Fibroblast of mammary gland (primary cell): ENCODE measurements around the gene BATF.
A peak's percentile ranks its signal among the peaks of the same experiment; 100 is the strongest.

Source experiments
- DNase-seq: peaks from one replicate; pipeline ENCODE4 v3.0.0-alpha.2; 2010; ENCODE audit warnings: low read depth
- H3K4me3 ChIP-seq: 2 replicates; pipeline ENCODE4 v1.5.1; 2011; ENCODE audit warnings: low read depth, mild to moderate bottlenecking, low read length, moderate library complexity; ENCODE audit not compliant: control insufficient read depth
- TF ChIP-seq, protein P1 (sequence below): conservative IDR thresholded peaks from 2 replicates; pipeline ENCODE4 v1.5.1; 2011; ENCODE audit warnings: low read depth, low read length, inconsistent platforms; ENCODE audit not compliant: control insufficient read depth, insufficient read depth

Gene BATF

DNA sequence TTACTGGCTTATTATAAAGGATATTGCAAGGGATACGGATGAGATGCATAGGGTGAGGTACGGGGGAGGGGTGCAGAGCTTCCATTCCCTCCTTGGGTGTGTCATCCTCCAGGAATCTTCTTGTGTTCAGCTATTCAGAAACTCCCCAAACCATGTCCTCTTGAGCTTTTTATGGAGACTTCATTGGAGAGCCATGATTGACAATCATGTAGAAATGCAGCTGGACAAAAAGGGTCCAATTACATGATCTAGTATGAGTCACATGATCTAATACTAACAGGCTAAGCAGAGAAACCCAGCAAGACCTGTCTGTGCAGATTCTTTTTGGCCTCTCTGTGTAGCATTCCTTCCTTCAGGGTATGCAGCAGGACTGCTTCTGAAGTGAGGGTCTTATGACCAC lies 32.2 kb downstream of the BATF start:
- TF ChIP-seq, protein P1, sequence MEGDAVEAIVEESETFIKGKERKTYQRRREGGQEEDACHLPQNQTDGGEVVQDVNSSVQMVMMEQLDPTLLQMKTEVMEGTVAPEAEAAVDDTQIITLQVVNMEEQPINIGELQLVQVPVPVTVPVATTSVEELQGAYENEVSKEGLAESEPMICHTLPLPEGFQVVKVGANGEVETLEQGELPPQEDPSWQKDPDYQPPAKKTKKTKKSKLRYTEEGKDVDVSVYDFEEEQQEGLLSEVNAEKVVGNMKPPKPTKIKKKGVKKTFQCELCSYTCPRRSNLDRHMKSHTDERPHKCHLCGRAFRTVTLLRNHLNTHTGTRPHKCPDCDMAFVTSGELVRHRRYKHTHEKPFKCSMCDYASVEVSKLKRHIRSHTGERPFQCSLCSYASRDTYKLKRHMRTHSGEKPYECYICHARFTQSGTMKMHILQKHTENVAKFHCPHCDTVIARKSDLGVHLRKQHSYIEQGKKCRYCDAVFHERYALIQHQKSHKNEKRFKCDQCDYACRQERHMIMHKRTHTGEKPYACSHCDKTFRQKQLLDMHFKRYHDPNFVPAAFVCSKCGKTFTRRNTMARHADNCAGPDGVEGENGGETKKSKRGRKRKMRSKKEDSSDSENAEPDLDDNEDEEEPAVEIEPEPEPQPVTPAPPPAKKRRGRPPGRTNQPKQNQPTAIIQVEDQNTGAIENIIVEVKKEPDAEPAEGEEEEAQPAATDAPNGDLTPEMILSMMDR = no peak
- peak; percentile 24 for DNase-seq
- no peak overlapping the region for H3K4me3 ChIP-seq

DNA sequence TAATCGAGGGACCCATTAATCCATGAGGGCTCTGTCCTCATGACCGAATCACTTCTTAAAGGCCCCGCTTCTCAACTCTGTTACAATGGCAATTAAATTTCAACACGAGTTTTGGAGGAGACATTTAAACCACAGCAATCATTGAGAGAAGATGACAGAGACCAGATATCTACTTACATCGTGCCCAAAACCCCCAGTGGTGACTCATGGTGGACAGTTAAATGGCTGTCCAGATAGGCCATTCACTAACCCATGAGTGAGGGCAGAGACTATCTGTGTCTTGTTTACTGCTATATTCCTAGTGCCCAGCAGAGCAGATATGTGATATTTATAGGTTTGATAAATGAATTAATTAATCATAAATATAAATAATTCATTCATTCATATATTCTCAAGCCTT lies 36.2 kb downstream of the BATF start:
- DNase-seq = peak; percentile 16
- TF ChIP-seq, protein P1 = no peak
- no peak overlapping the region for H3K4me3 ChIP-seq

DNA sequence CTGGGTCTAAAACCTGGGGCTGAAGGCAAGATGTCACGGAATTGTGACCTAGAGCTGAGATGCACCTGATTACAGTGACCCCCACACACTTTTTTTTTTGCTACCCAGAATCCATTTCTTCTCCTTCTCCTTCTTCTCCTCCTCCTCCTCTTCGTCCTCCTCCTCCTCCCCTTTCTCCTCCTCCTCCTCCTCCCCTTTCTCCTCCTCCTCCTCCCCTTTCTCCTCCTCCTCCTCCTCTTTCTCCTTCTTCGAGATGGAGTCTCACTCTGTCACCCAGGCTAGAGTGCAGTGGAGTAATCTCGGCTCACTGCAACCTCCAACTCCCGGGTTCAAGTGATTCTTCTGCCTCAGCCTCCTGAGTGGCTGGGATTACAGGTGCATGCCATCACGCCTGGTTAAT lies 36.8 kb downstream of the BATF start:
- TF ChIP-seq, protein P1 = no peak
- H3K4me3 ChIP-seq = no peak overlapping the region

DNA sequence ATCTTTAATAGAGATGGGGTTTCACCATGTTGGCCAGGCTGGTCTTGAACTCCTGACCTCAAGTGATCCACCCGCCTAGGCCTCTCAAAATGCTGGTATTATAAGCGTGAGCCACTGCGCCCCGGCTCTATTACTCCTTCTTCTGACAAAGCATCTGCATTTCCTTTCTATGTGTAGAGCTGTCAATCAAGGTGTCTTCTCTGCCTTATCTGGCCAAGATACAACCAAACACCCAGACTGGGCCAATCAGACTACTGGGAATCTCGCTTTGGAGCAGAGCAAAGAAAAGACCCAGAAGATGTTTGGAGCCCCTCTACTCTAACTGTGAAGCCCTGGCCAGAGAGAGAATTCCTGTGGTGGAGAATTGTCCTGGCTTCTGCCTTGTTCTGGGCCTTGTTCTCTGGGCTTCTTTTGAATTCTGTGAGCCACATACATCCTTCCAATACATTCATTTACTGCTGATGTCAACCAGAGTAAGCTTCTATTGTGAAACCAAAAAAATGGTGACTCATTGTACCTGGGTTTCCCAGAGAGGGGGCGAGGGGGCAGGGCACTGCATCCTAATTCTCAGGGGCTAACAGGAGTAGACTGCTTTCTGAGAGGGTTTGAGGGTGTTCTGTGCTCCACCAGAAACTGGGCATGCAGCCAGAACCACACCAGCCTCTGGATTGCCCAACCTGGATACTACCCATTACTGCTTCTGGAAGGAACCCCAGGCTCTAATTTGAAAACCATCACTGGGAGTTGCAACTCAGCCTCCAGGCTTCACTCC lies 37.4 kb downstream of the BATF start:
- DNase-seq = peak; percentile 79
- TF ChIP-seq, protein P1 = no peak
- no peak overlapping the region for H3K4me3 ChIP-seq

More for the DNA sequence above, 36.8 kb downstream of the BATF start:
- DNase-seq = no peak

DNA sequence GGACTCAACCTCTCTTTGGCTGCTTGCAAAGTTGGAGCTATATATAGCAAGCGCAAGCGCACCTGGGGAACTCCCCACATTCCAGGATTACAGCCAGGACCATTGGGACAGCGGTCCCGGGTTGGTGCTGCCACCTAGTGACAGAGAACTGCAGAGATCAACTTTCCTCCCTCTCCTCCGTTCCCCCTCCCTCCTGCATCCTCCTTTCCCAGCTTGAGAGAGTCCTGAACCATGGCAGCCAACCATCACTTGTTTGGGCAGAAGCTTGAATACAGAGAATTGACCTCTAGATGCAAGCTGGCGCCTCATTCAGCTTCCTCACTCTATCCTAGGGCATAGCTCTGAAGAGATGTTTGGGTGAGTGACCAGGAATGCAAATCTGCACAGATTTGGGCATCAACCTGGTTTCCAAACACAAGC lies 38.8 kb downstream of the BATF start:
- DNase-seq = peak; percentile 71
- H3K4me3 ChIP-seq = no peak overlapping the region
- TF ChIP-seq, protein P1 = peak; percentile 97

DNA sequence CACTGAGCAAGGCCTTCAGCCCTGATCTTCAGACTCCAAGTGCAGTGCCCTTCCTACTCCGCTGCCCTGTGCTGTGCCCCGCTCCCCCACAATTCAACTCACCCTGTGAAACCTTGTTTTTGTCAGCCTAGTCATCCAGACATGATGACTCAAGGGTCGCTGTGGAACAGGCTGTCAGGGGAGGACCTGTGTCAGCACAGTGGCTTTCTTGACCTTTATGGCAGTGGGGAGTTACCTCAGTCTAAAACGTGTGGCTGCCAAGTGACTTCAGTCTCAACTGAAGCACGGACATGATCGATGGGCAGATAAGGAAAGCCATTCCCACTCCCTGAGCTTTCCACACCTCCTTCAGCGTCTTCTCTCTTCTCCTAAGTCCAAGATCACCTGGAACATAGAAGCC lies 39.8 kb downstream of the BATF start:
- TF ChIP-seq, protein P1 = no peak
- no peak overlapping the region for H3K4me3 ChIP-seq
- DNase-seq = no peak
